Measurements from ENCODE around the gene C1orf105. TPM values are rescaled to one million over a fixed set of nuclear protein-coding genes. Genes with fewer than 3 reads are reported as not detected.
A peak's percentile ranks its signal among the peaks of the same experiment; 100 is the strongest.
"Not testable (repeated sequence)": the region's sequence is repeated elsewhere in the genome, so short reads cannot be mapped to it uniquely, and the experiment has no call there.

Gene C1orf105
- total RNA-seq, 6 donors from 2014 or later, result not detected

- Histone ChIP-seq H3K27ac (no peak overlapping the region), H3K9me3 (no peaks in the 10 kb centered on the region), H3K4me3 (no peak overlapping the region), H3K27me3 (no peaks in the 10 kb centered on the region), H3K4me1 (no peaks in the 10 kb centered on the region), H3K36me3 (no peaks in the 10 kb centered on the region)
- DNase-seq (no peak), ATAC-seq (ENCODE audit: low FRiP score in 2 of 2) (no peak)
- 81 to 89% methylated on average over 3 of the region's 3 CpGs for WGBS, 2 donors
- no peak for TF ChIP-seq CTCF (IDR thresholded peaks at IDR 0.05)
Measured at GRCh38 chr1:172489847-172490246, 69.4 kb downstream of the C1orf105 start.

GRCh38 chr1:172492421-172492820 is 71.9 kb downstream of the C1orf105 start:
- Histone ChIP-seq H3K4me1 (peaks cover 0 to 4% (median 1%) of the 10 kb centered on the region in 4 donors), H3K36me3 (no peaks in the 10 kb centered on the region), H3K4me3 (no peak overlapping the region), H3K9me3 (no peaks in the 10 kb centered on the region), H3K27me3 (no peaks in the 10 kb centered on the region), H3K27ac (no peak overlapping the region)
- DNase-seq, result no peak
- 68 to 77% methylated on average over 1 of the region's 1 CpG for WGBS, 2 donors
- no peak for ATAC-seq (ENCODE audit: low FRiP score in 2 of 2)
- TF ChIP-seq CTCF (IDR thresholded peaks at IDR 0.05) (no peak), POLR2A (IDR thresholded peaks at IDR 0.05) (no peak), EP300 (IDR thresholded peaks at IDR 0.05) (no peak), POLR2AphosphoS5 (IDR thresholded peaks at IDR 0.05) (no peak)

GRCh38 chr1:172494166-172494565 is 73.7 kb downstream of the C1orf105 start:
- Histone ChIP-seq H3K4me3 (no peak overlapping the region), H3K9me3 (no peaks in the 10 kb centered on the region), H3K27me3 (no peaks in the 10 kb centered on the region), H3K27ac (no peak overlapping the region), H3K4me1 (peaks cover 0 to 11% (median 2%) of the 10 kb centered on the region in 4 donors), H3K36me3 (no peaks in the 10 kb centered on the region)
- no peak for DNase-seq
- WGBS, 2 donors, result 95 to 99% methylated on average over 2 of the region's 2 CpGs
- TF ChIP-seq EP300 (IDR thresholded peaks at IDR 0.05) (no peak), POLR2A (IDR thresholded peaks at IDR 0.05) (no peak), CTCF (IDR thresholded peaks at IDR 0.05) (no peak), POLR2AphosphoS5 (IDR thresholded peaks at IDR 0.05) (no peak)
- ATAC-seq (ENCODE audit: low FRiP score in 2 of 2), result no peak

GRCh38 chr1:172496127-172496526 is 75.6 kb downstream of the C1orf105 start:
- not testable (repeated sequence) for ATAC-seq (ENCODE audit: low FRiP score in 2 of 2); H3K27ac ChIP-seq; DNase-seq; H3K36me3 ChIP-seq; H3K27me3 ChIP-seq; H3K9me3 ChIP-seq; H3K4me3 ChIP-seq
- whole genome bisulfite sequencing, 2 donors, result 91 to 94% methylated on average over 5 of the region's 5 CpGs
- peaks cover 0 to 20% (median 5%) of the 10 kb centered on the region in 4 donors for H3K4me1 ChIP-seq

- DNase-seq (no peak), ATAC-seq (ENCODE audit: low FRiP score in 2 of 2) (no peak)
- H3K36me3 ChIP-seq, result no peaks in the 10 kb centered on the region
- H3K27me3 ChIP-seq, result no peaks in the 10 kb centered on the region
- peaks cover 0 to 20% (median 5%) of the 10 kb centered on the region in 4 donors for H3K4me1 ChIP-seq
- no peak overlapping the region for H3K27ac ChIP-seq
- WGBS, 2 donors, result 52 to 59% methylated on average over 1 of the region's 1 CpG
- H3K4me3 ChIP-seq, result no peak overlapping the region
- no peaks in the 10 kb centered on the region for H3K9me3 ChIP-seq
- no peak for TF ChIP-seq POLR2AphosphoS5 (IDR thresholded peaks at IDR 0.05)
Measured at GRCh38 chr1:172496678-172497077, 76.2 kb downstream of the C1orf105 start.

GRCh38 chr1:172497230-172497629 is 76.7 kb downstream of the C1orf105 start:
- no peak overlapping the region for H3K4me3 ChIP-seq
- H3K9me3 ChIP-seq, result no peaks in the 10 kb centered on the region
- DNase-seq (peak in 1 of 2 donors; percentile 46), ATAC-seq (ENCODE audit: low FRiP score in 2 of 2) (peak in 1 of 2 donors; percentile 61)
- TF ChIP-seq EP300 (IDR thresholded peaks at IDR 0.05) (no peak), POLR2AphosphoS5 (IDR thresholded peaks at IDR 0.05) (no peak), POLR2A (IDR thresholded peaks at IDR 0.05) (no peak), CTCF (IDR thresholded peaks at IDR 0.05) (no peak)
- no peaks in the 10 kb centered on the region for H3K36me3 ChIP-seq
- 35% methylated on average over 5 of the region's 5 CpGs for WGBS, 2 donors
- H3K27me3 ChIP-seq, result no peaks in the 10 kb centered on the region
- peak overlapping the region in 1 of 4 donors; percentile 13 for H3K27ac ChIP-seq
- peaks cover 0 to 20% (median 5%) of the 10 kb centered on the region in 4 donors for H3K4me1 ChIP-seq

All from upper lobe of left lung (tissue), 6 donors.